PC-3 (cell line): ENCODE data around the gene MUS81.

Source experiments
- CTCF ChIP-seq: fragments of 300-600 bp; sonication (generic); conservative IDR thresholded peaks from 2 replicates; pipeline ENCODE4 v1.5.1; 2017; ENCODE audit warnings: antibody characterized with exemption, low read depth, mild to moderate bottlenecking, low read length
- EZH2 ChIP-seq: fragments of 300-600 bp; sonication (generic); IDR thresholded peaks from one replicate; pipeline ENCODE4 v1.6.1; 2017; ENCODE audit warnings: antibody characterized with exemption, mild to moderate bottlenecking, low read length; ENCODE audit not compliant: unreplicated experiment
- EZH2phosphoT487 ChIP-seq: fragments of 300-600 bp; sonication (generic); IDR thresholded peaks from 2 replicates; pipeline ENCODE4 v1.6.1; 2018; ENCODE audit warnings: mild to moderate bottlenecking, antibody characterized with exemption, low read length, borderline replicate concordance

- TF ChIP-seq CTCF: peak; percentile 87
- TF ChIP-seq EZH2phosphoT487: no peak
- TF ChIP-seq EZH2: no peak
Measured at GRCh38 chr11:65851083-65851579, 9.1 kb upstream of the MUS81 start.
